Neural cell (in vitro differentiated cells): Measurements from ENCODE around the gene ALK.

Experiments used
- CTCF ChIP-seq: fragments of 450-650 bp; IDR thresholded peaks from 2 replicates; pipeline ENCODE4 v1.5.1; 2014; ENCODE audit warnings: antibody characterized with exemption, mild to moderate bottlenecking, moderate library complexity; ENCODE audit not compliant: poor library complexity, severe bottlenecking
- EZH2 ChIP-seq: fragments of 200-600, 300-800 bp; shearing (Covaris generic), sonication (generic); IDR thresholded peaks from 2 replicates; pipeline ENCODE4 v1.6.1; 2014; ENCODE audit warnings: antibody characterized with exemption, low read length, borderline replicate concordance, mild to moderate bottlenecking; ENCODE audit not compliant: insufficient read depth, poor library complexity, severe bottlenecking
- RAD21 ChIP-seq: fragments of 450-650 bp; conservative IDR thresholded peaks from 2 replicates; pipeline ENCODE4 v1.6.1; 2014; ENCODE audit warnings: antibody characterized with exemption, mild to moderate bottlenecking, moderate library complexity

GRCh38 chr2:29164091-29164846 lies 757.1 kb downstream of the ALK start:
- TF ChIP-seq EZH2 (no peak), CTCF (no peak), RAD21 (no peak)
